Measurements from ENCODE around the gene TLE1.

The TLE1 gene

DNA sequence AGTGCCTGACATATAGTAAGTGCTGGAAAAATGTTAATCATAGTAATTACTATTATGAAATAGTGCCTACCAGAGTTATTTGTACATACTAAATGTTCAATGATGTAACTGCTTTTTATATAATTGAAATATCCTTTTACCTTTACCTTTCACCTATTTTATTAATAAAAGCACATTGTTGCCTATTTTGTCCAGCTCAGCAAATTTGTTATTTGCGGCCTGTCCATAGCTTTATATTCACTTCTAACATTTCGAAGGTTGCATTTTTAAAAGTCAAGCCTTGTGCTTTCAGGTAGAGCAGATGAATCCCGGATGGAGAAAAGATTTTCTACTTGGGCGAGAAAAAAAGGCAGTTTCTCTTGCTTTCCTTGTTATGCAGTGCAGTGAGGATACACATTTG is 119.3 kb downstream of the TLE1 start:
- DNase-seq, result no peak

DNA sequence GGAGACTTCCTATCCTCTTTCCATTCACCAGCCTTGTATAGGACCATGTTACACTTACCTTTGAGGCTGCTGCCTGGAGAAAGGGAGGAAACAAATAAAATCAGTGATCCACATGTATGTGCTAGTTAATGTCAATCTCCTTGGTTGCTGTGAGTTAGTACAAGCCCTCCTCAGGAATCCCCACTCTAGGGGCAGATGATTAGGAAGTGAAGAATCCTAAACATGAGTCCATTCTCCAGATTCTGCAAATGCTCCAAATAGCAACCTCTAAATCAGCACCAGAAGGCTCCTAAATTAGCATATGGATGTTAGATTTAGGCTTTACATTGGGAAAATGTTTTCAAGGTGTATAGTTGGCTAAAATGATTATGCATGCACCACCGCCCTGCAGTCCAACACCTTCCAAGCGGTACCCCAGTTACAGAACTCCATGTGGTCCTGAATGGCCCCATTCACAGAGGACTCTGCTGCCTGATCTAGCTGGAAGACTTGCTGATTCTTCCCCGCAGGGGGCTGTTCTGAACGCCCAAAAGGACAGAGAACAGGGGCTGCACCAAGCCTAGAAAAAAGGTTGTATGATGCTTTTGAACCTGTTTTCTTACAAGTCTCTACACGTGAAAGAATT is 123.2 kb downstream of the TLE1 start:
- DNase-seq, result no peak

DNA sequence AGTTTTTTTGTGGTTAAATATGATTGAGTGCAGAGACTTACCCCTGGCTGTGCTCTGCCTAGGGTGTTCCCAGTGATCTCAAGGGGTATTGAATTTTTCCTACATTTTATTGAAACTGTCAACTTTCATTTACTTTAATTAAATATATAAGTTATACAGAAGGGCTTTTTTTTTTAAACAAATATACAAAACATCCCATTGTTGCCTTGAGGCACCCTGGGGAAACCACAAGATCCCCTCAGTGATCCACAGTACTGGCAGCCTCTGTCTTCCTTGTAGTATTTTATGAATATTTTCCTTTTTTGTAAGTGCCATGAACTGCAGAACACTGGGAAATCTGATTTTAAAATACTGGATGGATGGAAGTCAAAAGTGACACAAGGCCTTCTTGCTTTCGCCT is 123.7 kb downstream of the TLE1 start:
- no peak for DNase-seq

GRCh38 chr9:81565144-81565543 is 124.2 kb downstream of the TLE1 start:
- no peak for DNase-seq

GRCh38 chr9:81564632-81565031 is 124.7 kb downstream of the TLE1 start:
- no peak for DNase-seq

GRCh38 chr9:81563739-81564138 is 125.6 kb downstream of the TLE1 start:
- DNase-seq, result no peak

GRCh38 chr9:81563020-81563407 is 126.3 kb downstream of the TLE1 start:
- DNase-seq, result no peak

- no peak for DNase-seq
Measured at GRCh38 chr9:81562231-81563019, 126.9 kb downstream of the TLE1 start.

GRCh38 chr9:81560851-81561732 is 128.3 kb downstream of the TLE1 start:
- no peak for DNase-seq

GRCh38 chr9:81559709-81560108 is 129.6 kb downstream of the TLE1 start:
- no peak for DNase-seq

DNA sequence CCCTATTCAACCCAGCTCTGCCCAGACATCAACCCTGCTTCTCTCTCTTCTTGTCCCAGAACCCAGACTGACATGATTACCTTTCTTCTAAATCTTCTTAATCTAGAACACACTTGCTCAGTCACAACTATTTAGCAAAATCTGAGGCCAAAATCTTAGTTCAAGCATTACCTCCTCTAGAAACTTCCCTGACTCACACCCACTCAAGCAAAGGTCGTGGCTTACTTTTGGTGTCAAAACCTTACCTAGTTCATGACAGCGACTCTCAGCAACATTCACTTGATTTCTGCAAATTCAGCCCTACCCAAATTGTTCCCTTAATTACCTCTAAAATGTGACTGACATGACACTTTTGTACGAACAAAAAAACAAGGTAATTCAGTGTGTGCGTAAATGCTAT is 130.2 kb downstream of the TLE1 start:
- no peak for DNase-seq

DNA sequence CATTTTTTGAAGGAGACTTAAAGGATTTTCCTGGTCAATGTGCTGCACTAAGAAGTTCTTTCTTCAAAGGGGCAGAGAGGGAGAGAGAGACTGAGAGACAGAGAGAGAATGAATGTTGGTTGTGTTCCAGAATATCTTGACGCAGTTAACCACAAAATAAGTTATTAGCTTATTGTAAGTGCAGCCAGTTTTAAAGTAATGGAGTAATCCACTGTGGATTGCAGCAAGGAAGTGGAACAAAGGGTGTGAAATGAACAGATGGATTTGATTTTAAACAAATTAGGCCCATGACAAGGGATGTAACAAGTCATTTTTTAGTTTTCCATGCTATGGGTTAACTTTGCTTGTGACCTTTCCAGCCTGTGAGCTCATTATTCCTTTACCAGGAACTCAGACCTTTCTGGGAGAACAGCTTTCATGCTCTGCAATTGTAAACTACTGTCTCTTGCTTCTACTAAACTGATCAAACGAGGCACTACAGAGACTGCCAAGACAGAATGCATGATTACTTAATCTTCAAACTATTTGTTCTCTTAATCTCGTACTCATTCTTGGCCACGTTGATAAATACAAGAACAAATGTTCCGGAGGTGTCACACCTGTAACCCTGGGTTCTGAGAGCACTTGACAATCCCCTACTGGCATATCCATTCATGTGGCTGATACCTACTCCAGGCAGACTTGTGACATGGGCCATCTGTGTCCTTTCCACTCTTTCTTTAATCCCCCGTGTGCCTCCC is 131.1 kb downstream of the TLE1 start:
- DNase-seq, result no peak

- no peak for DNase-seq
Measured at GRCh38 chr9:81557452-81558090, 131.8 kb downstream of the TLE1 start.

- DNase-seq, result no peak
Measured at GRCh38 chr9:81556923-81557322, 132.4 kb downstream of the TLE1 start.

DNA sequence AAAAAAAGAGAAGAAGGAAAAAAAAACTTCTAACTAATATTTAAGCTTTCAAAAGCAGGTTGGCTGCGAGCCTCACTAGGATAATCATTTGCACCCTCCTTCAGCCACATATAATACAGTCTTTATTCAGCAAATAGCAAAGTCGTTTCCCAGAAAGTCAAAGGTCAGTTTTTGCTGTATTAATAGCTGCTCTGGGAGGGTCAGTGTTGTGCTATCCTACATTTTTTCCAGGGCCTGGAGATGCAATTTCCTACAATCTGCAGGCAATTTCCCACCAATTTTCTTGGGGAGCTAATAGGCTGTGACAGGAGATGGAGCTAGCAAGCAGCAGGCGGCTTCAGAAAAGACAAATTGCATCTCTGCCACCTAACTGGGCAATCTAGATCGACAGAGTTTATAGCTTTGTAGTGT is 136.8 kb downstream of the TLE1 start:
- DNase-seq, result no peak

DNA sequence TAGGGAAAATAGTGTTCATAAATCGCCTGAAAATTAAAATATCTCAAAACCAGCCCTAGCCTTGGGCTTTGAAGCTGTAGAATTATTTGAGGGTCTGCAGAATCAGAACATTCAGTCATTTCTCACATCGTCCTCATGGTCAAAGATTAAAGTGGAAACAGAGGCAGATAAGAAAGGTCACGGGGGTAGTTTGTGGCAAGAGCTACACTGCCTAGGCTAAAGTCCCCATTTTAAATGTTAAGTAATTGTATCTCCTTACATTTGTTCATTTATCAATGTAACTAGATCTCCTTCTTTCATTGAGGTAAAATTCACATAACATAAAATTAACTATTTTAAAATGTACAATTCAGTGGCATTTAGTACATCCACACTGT is 139.2 kb downstream of the TLE1 start:
- no peak for DNase-seq

DNA sequence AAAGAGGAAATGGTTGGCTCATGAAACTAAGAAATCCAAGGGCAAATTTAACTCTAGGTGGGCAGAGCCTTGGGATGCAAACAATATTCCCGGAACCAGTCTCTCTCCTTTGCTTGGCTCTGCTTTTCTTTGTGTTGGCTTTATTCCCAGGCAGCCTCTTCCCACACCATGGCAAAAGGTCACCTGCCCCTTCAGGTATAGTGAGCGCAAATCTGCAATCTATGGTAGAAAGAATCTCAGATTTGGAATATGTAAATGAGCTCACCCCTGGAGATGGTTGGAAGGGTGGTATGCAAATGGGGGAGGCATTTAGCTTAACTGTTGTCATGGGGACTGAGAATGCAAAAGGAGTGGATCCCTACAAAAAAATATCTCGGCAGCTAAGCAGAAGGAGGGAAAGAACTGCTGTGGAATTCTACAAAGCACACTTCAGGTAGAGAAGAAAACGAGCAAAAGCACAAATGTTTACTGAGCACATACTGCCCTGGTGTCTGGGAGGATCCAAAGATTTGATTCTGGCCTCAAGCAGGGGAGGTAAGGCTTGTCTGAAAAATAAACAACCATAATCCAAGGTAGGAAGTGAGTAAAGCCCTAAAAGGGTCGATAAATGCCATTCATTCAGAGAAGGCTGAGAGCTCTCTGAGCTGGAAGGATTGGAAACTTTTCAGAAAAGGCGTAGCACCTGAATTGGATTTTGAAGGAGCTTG is 139.7 kb downstream of the TLE1 start:
- no peak for DNase-seq

DNA sequence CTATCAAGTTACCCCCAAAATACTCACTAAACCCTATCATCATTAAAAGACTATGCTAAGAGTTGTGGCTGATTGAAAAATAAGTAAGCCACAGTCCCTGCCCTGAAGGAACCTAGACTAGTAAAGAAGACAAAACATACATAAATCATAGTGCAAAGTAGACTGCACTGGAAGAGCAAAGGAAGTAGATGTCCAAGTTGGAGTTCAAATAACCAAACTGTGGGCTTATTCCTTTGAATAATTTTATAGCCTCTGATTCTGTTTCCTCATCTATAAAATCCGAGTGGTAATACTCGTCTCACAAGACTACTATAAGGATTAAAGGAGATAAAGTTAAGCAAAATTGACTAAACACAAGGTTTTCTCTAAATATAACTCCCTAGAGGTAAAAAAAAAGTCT is 140.4 kb downstream of the TLE1 start:
- no peak for DNase-seq

- DNase-seq, result no peak
Measured at GRCh38 chr9:81546489-81546888, 142.9 kb downstream of the TLE1 start.

DNA sequence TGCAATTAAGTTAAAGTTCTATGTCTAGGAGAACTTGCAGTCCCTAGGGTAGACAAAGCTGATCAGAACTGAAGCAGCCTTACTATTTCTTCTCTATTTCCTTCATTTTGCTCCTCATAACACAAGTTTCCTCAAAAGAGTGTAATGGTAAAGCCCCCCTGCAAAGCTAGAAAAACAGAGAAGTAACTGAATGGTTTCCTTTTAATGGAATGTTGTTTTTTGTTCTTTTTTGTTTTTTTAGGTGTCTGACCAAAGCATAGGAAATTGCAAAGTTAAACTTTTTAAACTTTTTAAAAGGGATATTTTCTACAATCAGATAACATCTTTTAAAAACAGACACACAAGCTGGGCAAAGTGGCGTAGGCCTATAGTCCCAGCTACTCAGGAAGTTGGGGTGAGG is 145.7 kb downstream of the TLE1 start:
- no peak for DNase-seq

- no peak for DNase-seq
Measured at GRCh38 chr9:81542118-81542889, 147.0 kb downstream of the TLE1 start.

All from CD4-positive, alpha-beta T cell treated with Interleukin-17A for 4 hours (primary cell).